KOPT-K1 (cell line): ENCODE results near the gene UNC13A.

Experiments used
- H3K27ac ChIP-seq: fragments of 200-600 bp; sonication (generic); 2 replicates; pipeline ENCODE4 v1.5.1; 2016; ENCODE audit warnings: antibody characterized with exemption, mild to moderate bottlenecking, low read depth, low read length; ENCODE audit not compliant: poor library complexity, severe bottlenecking
- H3K36me3 ChIP-seq: fragments of 200-600 bp; sonication (generic); 2 replicates; pipeline ENCODE4 v1.5.1; 2017; ENCODE audit warnings: antibody characterized with exemption, mild to moderate bottlenecking, low read length, moderate library complexity; ENCODE audit not compliant: insufficient read depth
- H3K9me3 ChIP-seq: fragments of 200-600 bp; sonication (generic); 2 replicates; pipeline ENCODE4 v1.5.1; 2017; ENCODE audit warnings: antibody characterized with exemption, low read length, mild to moderate bottlenecking; ENCODE audit not compliant: insufficient read depth, poor library complexity, severe bottlenecking

The UNC13A gene

GRCh38 chr19:17615889-17616685, 72.1 kb downstream of the UNC13A start:
- Histone ChIP-seq H3K27ac (no peak overlapping the region), H3K9me3 (no peaks in the 10 kb centered on the region), H3K36me3 (no peaks in the 10 kb centered on the region)

DNA sequence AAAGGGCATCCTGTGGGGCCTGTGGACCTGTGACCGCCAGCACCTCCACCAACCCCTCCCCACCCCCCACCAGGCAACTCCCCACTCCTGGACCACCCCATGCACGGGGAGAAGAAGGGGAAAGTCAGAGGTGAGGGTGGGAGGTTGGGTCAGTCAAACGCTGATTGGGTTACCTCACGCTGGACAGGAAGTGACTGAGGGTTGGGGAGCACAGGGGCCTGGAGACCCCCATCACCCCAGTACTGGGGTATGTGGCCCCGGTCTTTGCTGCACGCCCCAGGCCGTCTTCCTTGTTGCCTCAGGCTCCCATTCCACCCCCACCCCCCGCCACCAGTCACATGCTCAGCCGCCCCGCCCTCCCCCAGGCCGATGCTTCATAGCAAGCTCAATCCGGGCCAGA, 73.7 kb downstream of the UNC13A start:
- Histone ChIP-seq H3K36me3 (no peaks in the 10 kb centered on the region), H3K27ac (no peak overlapping the region), H3K9me3 (no peaks in the 10 kb centered on the region)

DNA sequence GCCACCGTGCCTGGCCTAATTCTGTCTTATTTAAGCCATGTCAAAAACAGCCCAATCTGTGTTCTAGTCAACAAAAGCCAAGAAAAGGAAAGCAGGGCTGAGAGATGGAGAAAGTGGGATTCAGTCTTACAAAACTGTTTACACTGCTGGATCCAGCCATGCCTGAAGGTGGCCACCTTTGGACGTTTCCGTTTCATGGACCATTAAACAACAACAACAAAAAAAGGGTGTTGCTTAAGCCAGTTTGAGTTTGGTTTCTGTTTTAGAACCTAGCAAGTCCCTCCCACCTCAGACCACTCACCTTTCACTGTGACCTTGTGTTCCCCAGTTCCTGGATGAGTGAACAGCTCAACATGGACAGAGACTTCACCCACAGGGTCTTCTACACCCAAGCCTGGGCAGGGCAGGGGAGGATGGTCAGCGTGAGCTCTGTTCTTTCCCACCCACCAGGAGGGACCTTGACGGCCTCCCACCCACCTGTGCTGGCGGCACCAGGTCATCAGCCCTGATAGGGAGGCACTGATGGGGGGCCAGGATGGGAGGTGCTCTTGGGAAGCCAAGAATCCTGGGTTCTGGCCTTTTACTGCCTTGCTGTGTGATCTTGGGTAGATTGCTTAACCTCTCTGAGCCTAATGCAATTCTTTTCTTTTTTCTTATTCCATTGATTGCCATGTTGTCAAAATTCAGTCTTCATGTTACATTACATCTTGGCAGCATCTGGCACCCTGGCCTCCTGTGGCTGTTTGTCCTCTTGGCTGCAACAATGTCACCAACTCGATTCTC, 76.5 kb downstream of the UNC13A start:
- H3K36me3 ChIP-seq: no peaks in the 10 kb centered on the region
- no peak overlapping the region for H3K27ac ChIP-seq
- no peaks in the 10 kb centered on the region for H3K9me3 ChIP-seq

- Histone ChIP-seq H3K36me3 (no peaks in the 10 kb centered on the region), H3K9me3 (no peaks in the 10 kb centered on the region), H3K27ac (no peak overlapping the region)
These were observed 77.8 kb downstream of the UNC13A start for GRCh38 chr19:17610384-17610783.

DNA sequence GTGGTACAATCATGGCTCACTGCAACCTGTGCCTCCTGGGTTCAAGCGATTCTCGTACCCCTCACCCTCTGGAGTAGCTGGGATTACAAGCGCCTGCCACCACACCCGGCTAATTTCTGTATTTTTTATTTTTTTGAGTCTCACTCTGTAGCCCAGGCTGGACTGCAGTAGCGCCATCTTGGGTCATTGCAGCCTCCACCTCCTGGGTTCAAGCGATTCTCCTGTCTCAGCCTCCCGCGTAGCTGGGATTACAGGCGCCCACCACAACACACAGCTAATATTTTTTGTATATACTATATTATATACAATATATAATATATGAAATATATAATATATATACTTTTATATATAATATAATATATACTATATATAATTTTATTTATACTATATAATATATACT, 80.2 kb downstream of the UNC13A start:
- H3K36me3 ChIP-seq: no peaks in the 10 kb centered on the region
- no peaks in the 10 kb centered on the region for H3K9me3 ChIP-seq
- no peak overlapping the region for H3K27ac ChIP-seq

- Histone ChIP-seq H3K27ac (no peak overlapping the region), H3K9me3 (no peaks in the 10 kb centered on the region)
These were observed 81.5 kb downstream of the UNC13A start for GRCh38 chr19:17606590-17607185.

GRCh38 chr19:17605761-17606589, 82.2 kb downstream of the UNC13A start:
- Histone ChIP-seq H3K9me3 (no peaks in the 10 kb centered on the region), H3K36me3 (no peaks in the 10 kb centered on the region), H3K27ac (no peak overlapping the region)

More at GRCh38 chr19:17606590-17607185, 81.5 kb downstream of the UNC13A start:
- H3K36me3 ChIP-seq: no peaks in the 10 kb centered on the region

DNA sequence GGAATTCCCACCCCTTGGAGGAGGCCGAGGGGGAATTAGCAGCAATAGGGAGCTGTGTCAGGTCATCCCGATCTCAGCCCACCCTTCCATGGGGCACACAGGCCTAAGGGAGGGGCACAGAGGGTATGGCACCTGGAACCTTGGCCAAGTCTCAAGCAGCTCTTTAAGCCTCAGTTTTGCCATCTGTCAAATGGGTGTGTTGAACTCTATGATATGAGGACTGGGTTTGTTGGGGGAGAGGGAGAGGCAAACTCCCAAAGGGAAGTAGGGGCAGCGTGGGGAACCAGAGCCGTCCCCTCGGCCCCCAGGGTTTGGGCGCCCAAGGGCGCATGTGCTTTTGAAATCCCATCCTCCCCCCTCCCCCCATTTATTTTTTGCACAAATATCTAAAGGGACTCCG, 83.0 kb downstream of the UNC13A start:
- H3K9me3 ChIP-seq: no peaks in the 10 kb centered on the region
- H3K36me3 ChIP-seq: no peaks in the 10 kb centered on the region
- H3K27ac ChIP-seq: no peak overlapping the region

GRCh38 chr19:17604372-17605025, 83.7 kb downstream of the UNC13A start:
- Histone ChIP-seq H3K9me3 (no peaks in the 10 kb centered on the region), H3K36me3 (no peaks in the 10 kb centered on the region), H3K27ac (no peak overlapping the region)

DNA sequence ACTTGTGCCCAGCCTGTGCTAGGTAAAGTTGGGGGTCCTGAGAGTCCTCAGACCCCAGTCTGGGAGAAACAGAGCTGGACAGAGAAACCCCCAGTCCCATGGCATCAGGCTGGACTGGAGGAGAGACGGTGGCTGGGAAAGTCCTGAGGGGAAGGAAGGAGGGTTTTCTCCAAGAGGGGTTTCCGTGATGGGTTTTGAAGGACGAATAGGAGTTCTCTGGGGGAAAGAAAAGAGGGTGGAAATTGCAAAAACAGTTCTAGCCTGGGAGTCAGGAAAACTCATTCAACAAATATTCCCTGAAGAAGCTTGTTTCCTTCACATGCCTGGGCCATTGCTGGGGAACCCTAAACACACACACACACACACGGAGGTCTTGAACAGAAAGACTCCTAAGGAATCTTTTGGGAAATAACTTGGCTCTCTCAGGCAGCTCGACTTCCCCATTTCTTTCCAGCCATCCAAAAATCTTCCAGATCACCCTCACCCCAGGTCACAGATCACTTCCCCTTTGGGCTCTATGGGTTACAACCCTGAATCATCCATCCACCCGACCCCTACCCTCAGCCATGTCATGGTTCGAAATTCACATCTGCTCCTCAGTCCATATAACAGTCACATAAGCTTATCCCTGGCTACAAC, 85.2 kb downstream of the UNC13A start:
- H3K27ac ChIP-seq: no peak overlapping the region
- H3K36me3 ChIP-seq: no peaks in the 10 kb centered on the region
- H3K9me3 ChIP-seq: no peaks in the 10 kb centered on the region

DNA sequence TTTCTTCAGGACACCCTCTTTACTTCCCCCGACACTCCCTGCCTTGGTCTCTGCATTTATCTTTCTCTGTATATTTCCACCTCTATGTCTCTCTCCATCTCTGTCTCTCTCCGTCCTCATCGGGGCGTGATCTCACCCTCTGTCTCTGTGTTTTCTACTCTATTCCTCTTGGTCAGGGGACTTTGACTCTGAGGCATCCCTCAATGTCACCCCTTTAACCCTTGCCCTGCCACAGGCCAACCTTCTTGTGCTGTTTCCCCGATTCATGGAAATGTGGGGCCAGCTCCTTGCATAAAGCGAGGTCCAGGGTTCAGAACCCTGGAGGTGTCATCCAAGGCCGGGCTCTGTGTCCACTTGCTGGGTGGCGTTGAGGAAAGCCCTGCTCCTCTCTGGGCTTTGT, 85.9 kb downstream of the UNC13A start:
- Histone ChIP-seq H3K9me3 (no peaks in the 10 kb centered on the region), H3K36me3 (no peaks in the 10 kb centered on the region), H3K27ac (no peak overlapping the region)

DNA sequence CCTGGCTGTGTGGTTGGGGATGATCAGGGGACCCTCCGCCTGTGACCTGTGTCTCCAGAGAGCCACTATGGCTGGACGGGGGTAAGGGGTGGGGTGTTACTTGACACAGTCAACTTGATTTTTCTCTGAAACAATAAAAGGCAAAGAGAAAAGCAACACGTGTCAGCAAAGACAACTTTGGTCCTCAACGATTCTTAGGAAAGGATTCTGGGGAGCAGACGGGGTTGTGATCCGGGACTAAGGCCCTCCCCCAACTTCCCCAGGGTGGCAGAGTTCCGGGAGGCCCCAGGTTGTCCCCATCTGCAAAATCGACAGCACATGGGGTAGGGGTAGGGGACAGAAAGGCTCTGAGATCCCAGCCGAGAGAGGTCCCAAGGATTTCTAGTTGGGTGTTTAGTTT, 86.5 kb downstream of the UNC13A start:
- Histone ChIP-seq H3K27ac (no peak overlapping the region), H3K36me3 (no peaks in the 10 kb centered on the region), H3K9me3 (no peaks in the 10 kb centered on the region)

DNA sequence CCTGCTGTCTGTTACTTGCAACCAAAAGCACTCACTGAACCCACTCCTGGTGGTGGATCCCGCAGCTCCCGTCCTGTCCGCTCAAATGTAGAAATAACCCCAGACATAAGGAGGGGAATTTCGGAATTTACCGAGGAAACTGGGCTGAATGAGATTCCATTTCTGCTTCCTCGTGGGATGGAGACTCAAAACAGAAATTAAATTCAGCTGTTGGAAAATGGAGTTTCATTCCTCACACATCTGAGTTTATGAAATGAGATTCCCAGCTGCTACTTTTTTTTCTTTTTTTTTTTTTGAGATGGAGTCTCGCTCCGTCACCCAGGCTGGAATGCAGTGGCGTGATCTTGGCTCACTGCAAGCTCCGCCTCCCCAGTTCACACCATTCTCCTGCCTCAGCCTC, 88.4 kb downstream of the UNC13A start:
- H3K36me3 ChIP-seq: no peaks in the 10 kb centered on the region
- no peak overlapping the region for H3K27ac ChIP-seq
- no peaks in the 10 kb centered on the region for H3K9me3 ChIP-seq

- no peaks in the 10 kb centered on the region for H3K36me3 ChIP-seq
- no peak overlapping the region for H3K27ac ChIP-seq
- no peaks in the 10 kb centered on the region for H3K9me3 ChIP-seq
These were observed 89.2 kb downstream of the UNC13A start for GRCh38 chr19:17598953-17599352.
